Activated T-cell treated with anti-CD3 and anti-CD28 coated beads, Interleukin-2, amount 50 U/mL, for 24 hours (primary cell): ENCODE measurements around the gene ZFYVE28.

Source experiments
- DNase-seq: peaks from one replicate; pipeline ENCODE4 v3.0.0-alpha.2; 2020
- H3K27ac Mint-ChIP-seq: 2 replicates; pipeline ENCODE4 v1.8.0; 2020; ENCODE audit warnings: mild to moderate bottlenecking, mixed read lengths
- H3K27me3 Mint-ChIP-seq: 2 replicates; pipeline ENCODE4 v1.8.0; 2020; ENCODE audit warnings: mixed read lengths
- H3K36me3 Mint-ChIP-seq: 2 replicates; pipeline ENCODE4 v1.8.0; 2020; ENCODE audit warnings: low read depth, mixed read lengths
- H3K4me1 Mint-ChIP-seq: 2 replicates; pipeline ENCODE4 v1.8.0; 2020; ENCODE audit warnings: low read depth, mixed read lengths
- H3K4me3 Mint-ChIP-seq: 2 replicates; pipeline ENCODE4 v1.8.0; 2020; ENCODE audit warnings: mild to moderate bottlenecking, moderate library complexity, mixed read lengths
- H3K9me3 Mint-ChIP-seq: 2 replicates; pipeline ENCODE4 v1.8.0; 2020; ENCODE audit warnings: mixed read lengths

ZFYVE28 gene

DNA sequence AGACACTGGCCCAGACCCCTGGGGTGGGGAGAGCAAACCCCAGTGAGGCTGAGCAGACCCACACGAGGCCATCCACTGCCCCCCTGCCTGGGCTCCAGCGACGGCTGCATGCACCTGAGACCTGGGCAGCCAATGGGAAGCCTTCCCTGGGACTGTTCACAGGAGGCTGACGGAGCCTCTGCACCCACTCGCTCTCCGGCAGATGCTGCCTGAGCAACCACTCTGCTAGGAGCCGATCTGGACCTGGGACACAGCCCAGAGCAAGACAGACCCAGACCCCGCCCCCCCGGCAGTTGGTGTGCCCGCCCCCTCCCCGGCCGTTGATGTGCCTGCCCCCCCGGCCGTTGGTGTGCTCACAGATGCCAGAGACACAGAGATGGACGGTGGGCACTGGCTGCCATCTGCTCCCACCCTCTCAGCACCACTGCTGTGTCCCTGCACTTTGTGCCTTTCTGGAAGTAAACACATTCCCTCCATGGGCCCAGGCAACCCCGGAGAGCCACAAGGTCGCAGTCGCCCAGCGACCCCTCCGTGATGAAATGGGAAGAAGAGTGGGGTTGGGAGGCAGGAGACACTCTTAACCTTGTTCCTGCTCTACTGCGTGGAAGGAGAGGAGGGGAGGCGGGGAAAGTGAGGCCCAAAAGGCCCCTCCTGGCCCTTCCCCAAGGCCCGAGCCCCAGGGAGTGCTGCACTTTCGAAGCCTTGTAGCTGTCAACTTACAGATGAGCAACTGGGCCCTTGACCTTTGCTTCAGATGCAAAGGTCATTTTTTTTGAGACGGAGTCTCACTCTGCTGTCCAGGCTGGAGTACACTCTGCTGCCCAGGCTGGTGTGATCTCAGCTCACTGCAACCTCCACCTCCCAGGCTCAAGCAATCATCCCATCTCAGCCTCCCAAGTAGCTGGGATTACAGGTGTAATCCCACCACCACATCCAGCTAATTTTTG lies 62.0 kb downstream of the ZFYVE28 start:
- H3K9me3 Mint-ChIP-seq, result no peaks in the 10 kb centered on the region
- H3K27ac Mint-ChIP-seq, result no peak overlapping the region
- H3K4me3 Mint-ChIP-seq, result no peak overlapping the region
- no peaks in the 10 kb centered on the region for H3K27me3 Mint-ChIP-seq
- peaks cover 8% of the 10 kb centered on the region for H3K4me1 Mint-ChIP-seq
- DNase-seq, result no peak
- no peaks in the 10 kb centered on the region for H3K36me3 Mint-ChIP-seq

DNA sequence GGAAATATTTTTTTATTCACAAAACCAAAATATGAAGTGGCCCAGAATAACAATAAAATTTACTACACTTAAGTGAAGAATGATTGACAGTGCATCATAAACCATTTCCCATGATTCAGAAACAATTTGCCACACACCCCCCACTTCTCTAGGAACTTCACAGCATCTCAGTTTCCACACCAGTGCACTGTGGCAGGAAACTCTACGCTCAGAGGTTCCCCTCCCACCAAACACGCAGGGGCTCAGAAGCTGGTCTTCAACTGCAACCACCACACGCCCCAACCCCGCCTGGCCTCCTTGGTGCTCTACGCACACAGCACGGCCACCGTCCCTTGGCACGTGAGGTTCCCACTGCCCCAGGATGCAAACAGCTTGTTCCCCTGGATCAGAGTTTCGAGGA lies 63.7 kb downstream of the ZFYVE28 start:
- no peak overlapping the region for H3K4me3 Mint-ChIP-seq
- H3K27ac Mint-ChIP-seq, result peak overlapping the region; percentile 79
- peak; percentile 46 for DNase-seq
- H3K9me3 Mint-ChIP-seq, result no peaks in the 10 kb centered on the region
- H3K4me1 Mint-ChIP-seq, result peaks cover 8% of the 10 kb centered on the region
- H3K36me3 Mint-ChIP-seq, result no peaks in the 10 kb centered on the region
- no peaks in the 10 kb centered on the region for H3K27me3 Mint-ChIP-seq

DNA sequence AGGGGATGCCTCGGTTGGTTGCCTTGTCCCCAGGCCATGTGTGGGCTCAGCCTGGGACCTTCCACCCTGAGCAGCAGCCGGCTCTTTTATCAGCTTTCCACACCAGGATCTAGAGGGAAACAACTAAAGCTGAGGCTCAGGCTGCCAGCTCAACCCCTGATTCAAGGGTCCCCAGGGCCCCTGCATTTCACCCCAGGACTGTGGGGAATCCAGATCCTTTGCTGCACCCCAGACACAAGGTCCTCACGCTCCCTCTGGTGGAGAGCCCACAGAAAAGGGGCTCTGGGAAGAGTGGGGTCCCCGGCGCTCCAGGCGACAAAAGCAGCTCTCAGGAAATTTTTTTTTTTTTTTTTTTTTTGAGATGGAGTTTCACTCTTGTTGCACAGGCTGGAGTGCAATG lies 64.3 kb downstream of the ZFYVE28 start:
- Mint-ChIP-seq H3K9me3 (no peaks in the 10 kb centered on the region), H3K27me3 (no peaks in the 10 kb centered on the region), H3K27ac (no peak overlapping the region), H3K36me3 (no peaks in the 10 kb centered on the region), H3K4me3 (no peak overlapping the region), H3K4me1 (peaks cover 8% of the 10 kb centered on the region)
- DNase-seq, result no peak

DNA sequence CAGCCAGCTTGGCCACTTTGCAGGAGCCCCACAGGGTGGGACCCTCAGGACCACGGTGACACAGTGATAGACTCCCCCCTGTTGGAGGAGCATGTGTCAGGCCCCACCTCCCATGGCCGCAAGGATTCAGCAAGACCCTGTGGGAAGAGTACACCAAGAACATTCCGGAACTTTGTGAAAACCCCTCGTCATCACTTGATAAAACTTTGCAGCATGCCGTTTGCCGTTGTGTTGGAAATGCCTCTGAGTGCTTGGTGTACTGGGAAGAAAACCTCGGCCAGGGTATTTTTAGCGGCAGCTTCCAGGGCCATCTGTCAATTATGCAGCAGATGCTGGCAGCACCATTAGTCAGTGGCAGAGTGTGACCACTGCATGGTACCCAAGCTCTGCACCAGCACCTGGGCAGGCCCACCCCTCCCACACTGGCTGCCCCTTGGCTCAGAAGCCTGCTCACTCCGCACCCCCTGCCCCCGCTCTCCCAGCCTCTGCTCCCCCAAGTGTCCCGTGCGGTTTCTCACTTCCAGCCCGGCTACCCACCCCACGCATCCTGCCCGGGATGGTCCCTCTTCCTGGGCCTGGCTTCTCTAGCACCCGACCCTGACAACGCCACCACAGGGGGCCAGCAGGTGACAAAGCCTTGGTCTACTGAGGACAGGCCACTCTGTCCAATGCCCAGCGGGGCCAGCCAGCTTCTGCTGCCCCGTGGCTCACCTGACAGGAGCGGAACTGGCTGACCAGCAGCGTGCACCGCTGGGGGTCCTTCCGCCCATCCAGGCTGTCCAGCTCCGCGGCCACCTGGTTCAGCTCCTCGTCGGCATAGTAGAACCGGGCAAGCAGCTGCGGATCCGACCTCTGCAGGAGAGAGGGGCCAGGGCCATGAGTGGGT lies 65.0 kb downstream of the ZFYVE28 start:
- Mint-ChIP-seq H3K27me3 (no peaks in the 10 kb centered on the region), H3K36me3 (no peaks in the 10 kb centered on the region), H3K4me3 (no peak overlapping the region), H3K9me3 (no peaks in the 10 kb centered on the region), H3K27ac (no peak overlapping the region), H3K4me1 (peaks cover 8% of the 10 kb centered on the region)
- DNase-seq, result no peak

DNA sequence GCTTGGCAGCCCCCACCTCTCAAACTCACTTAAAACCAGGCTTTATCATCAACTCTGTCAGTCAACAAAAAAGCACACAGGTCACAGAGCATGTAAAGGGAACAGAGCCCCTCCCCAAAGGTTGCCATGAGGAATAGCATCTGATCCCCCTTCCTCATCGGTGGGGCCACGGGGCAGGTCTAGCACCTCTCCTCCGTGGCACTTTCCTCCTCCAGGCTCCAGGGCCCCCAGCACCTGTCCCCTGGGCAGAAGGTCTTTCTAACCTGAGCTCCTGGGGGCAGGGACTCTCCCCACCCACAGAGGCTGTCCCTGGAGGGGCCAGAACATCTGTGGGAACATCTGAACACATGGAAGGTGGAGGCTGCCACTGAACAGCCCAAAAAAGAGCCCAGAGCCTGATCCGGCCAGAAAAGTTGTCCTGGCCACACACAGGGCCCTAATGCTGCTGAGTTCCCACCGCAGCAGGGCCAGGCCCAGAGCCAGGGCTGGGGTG lies 65.7 kb downstream of the ZFYVE28 start:
- Mint-ChIP-seq H3K36me3 (no peaks in the 10 kb centered on the region), H3K9me3 (no peaks in the 10 kb centered on the region), H3K27ac (no peak overlapping the region), H3K4me1 (peaks cover 9% of the 10 kb centered on the region), H3K27me3 (no peaks in the 10 kb centered on the region), H3K4me3 (no peak overlapping the region)
- peak; percentile 13 for DNase-seq

DNA sequence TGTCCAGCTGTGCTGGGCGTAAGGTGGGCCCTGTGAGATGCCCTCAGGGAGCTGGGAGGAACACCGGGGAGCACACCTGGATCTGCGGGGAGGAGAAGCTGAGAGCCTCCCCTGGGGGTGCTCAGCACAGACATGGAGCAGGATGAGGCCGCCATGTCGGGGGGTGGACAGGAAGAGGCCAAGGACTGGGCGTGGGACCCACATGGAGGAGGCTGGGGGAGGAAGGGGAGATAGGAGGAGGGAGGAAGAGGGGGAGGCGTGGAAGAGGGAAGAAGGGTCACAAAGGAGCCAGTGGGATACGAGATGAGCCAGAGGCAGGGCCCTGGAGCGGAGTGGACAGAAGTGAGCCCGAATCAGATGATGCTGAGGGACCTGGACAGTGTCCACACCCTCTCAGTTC lies 66.3 kb downstream of the ZFYVE28 start:
- H3K4me3 Mint-ChIP-seq, result no peak overlapping the region
- H3K27ac Mint-ChIP-seq, result no peak overlapping the region
- no peaks in the 10 kb centered on the region for H3K27me3 Mint-ChIP-seq
- H3K9me3 Mint-ChIP-seq, result no peaks in the 10 kb centered on the region
- H3K4me1 Mint-ChIP-seq, result peaks cover 15% of the 10 kb centered on the region
- no peaks in the 10 kb centered on the region for H3K36me3 Mint-ChIP-seq
- DNase-seq, result peak; percentile 5

DNA sequence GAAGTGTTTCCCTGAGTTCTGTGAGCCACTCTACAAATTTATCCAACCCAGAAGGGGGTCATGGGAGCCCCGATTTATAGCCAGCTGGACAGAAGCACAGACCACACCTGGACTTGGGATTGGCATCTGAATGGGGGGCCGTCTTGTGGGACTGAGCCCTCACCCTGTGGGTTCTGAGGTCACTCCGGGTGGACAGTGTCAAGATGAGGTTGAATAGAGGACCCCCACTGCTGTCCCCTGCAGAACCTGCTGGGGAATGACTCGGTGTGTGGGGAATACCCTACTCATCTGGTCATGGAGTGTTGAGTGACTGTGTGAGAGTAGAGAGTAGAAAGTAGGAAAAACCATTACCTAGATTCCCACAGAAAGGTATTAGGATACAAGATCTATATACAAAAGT lies 67.5 kb downstream of the ZFYVE28 start:
- Mint-ChIP-seq H3K27ac (no peak overlapping the region), H3K4me1 (peaks cover 16% of the 10 kb centered on the region), H3K4me3 (no peak overlapping the region), H3K9me3 (no peaks in the 10 kb centered on the region), H3K36me3 (no peaks in the 10 kb centered on the region), H3K27me3 (no peaks in the 10 kb centered on the region)
- peak; percentile 25 for DNase-seq

DNA sequence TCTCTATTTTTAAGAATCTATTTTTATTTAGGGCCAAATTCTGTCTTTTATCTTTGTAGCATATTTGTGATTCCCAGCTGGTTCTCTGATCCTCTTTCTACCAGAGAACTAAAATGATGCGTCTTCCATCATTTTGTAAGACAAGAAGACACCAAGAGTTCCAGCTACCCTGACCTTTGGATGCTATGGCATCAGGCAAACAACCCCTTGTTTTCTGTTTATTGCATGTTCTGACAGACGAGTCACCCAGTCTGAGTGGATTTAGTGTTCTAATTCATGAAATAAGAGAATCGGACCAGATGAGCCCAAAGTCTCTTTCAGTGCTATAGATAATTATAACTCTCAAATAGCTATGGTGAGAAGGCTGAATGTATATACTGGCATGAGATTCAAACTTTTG lies 69.7 kb downstream of the ZFYVE28 start:
- no peak overlapping the region for H3K4me3 Mint-ChIP-seq
- peaks cover 10% of the 10 kb centered on the region for H3K4me1 Mint-ChIP-seq
- no peak for DNase-seq
- no peak overlapping the region for H3K27ac Mint-ChIP-seq
- peaks cover 9% of the 10 kb centered on the region for H3K36me3 Mint-ChIP-seq
- no peaks in the 10 kb centered on the region for H3K27me3 Mint-ChIP-seq
- peaks cover 2% of the 10 kb centered on the region for H3K9me3 Mint-ChIP-seq

DNA sequence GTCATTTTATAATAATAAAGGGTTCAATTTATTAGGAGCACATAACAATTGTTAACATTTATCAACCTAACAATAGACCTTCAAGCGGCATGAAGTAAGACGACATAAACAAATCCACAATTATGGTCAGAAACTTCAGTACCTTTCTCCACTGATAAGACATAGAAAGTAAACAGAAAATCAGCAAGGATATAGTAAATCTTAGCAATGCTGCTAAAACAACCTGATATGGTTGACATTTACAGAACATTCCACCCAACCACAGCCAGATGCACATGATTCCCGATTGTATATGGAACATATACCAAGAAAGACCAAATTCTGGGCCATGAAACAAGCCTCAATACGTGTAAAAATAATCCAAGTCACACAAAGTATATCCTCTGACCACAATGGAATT lies 71.3 kb downstream of the ZFYVE28 start:
- Mint-ChIP-seq H3K4me1 (peaks cover 9% of the 10 kb centered on the region), H3K27ac (no peak overlapping the region), H3K9me3 (peaks cover 2% of the 10 kb centered on the region), H3K27me3 (no peaks in the 10 kb centered on the region), H3K4me3 (no peak overlapping the region), H3K36me3 (peaks cover 9% of the 10 kb centered on the region)
- DNase-seq, result no peak

DNA sequence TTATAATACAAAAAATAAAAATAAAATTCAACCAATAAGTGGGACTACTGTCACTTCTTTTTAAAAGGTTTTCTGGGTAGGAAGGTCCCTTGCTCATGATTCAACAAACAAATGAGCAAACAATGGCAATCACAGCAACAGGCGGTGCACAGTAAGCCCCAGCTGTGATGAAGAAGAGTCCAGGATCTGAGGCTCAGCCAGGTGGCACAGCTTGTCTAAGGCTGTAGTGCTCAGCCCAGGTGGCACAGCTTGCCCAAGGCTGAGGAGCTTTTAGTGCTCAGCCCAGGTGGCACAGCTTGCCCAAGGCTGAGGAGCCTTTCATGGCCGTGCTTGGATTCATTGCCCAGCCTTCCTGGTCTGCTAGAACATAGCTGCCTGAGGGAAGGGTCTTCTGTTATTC lies 75.0 kb downstream of the ZFYVE28 start:
- Mint-ChIP-seq H3K9me3 (peaks cover 2% of the 10 kb centered on the region), H3K4me1 (peaks cover 9% of the 10 kb centered on the region), H3K27ac (no peak overlapping the region), H3K36me3 (peaks cover 14% of the 10 kb centered on the region), H3K4me3 (no peak overlapping the region), H3K27me3 (no peaks in the 10 kb centered on the region)
- peak; percentile 19 for DNase-seq

DNA sequence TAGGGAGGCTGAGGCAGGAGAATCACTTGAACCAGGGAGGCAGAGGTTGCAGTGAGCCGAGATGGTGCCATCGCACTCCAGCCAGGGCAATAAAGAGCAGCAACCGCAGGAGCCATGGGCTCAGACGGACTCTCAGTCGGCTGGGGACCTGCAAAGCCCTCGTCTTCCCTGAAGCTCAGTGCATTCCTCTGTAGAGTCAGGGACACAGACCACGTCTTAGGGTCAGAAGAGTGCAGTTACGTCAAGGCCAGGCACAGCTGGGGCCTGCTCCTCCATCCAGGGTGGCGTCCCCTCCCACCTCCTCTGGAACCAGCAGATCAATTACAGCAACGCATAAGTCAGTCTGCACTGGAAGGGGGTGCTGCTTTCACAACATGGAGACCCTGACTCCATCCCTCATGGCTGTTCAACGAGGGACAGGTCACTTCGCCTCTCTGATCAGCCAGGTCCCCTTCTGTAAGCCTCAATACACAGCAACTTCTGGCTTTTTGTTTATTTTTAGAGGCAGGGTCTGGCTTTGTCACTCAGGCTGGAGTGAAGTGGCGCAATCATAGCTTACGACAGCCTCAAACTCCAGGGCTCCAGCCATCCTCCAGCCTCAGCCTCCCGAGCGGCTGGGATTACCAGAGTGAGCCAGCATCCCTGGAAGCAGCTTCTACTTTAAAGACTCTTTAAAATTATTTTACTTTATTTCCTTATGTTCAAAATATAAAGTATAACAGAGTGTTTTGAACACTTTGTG lies 76.4 kb downstream of the ZFYVE28 start:
- Mint-ChIP-seq H3K27me3 (no peaks in the 10 kb centered on the region), H3K4me3 (no peak overlapping the region), H3K36me3 (peaks cover 14% of the 10 kb centered on the region), H3K27ac (no peak overlapping the region), H3K9me3 (peaks cover 2% of the 10 kb centered on the region), H3K4me1 (peaks cover under 1% of the 10 kb centered on the region)
- DNase-seq, result peak; percentile 15

DNA sequence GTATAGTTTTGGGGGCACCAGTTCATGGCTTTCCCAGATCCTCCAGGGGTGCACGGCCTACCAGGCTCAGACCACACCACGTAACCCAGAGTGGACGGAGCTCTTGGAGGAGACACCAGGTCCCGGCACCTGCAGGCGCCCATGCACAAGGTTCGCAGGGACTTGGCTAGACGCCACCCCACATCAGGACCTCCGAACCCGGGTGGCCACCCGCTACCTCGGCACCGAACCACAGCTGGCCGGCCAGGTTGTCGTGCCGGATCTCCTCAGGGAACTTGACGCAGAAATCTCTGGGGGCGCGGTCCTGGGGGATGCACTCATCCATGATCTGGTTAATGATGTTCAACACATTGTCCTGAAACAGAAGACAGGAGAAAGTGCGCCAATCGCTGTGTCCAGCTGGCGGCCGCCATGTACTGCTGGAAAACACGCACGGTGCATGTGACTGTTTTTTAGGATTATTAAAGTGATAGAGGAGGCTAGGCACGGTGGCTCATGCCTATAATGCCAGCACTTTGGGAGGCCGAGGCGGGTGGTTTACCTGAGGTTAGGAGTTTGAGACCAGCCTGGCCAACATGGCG lies 77.1 kb downstream of the ZFYVE28 start:
- peaks cover 14% of the 10 kb centered on the region for H3K36me3 Mint-ChIP-seq
- H3K4me1 Mint-ChIP-seq, result no peaks in the 10 kb centered on the region
- H3K27me3 Mint-ChIP-seq, result no peaks in the 10 kb centered on the region
- H3K4me3 Mint-ChIP-seq, result no peak overlapping the region
- peaks cover 2% of the 10 kb centered on the region for H3K9me3 Mint-ChIP-seq
- H3K27ac Mint-ChIP-seq, result no peak overlapping the region
- peak; percentile 20 for DNase-seq

DNA sequence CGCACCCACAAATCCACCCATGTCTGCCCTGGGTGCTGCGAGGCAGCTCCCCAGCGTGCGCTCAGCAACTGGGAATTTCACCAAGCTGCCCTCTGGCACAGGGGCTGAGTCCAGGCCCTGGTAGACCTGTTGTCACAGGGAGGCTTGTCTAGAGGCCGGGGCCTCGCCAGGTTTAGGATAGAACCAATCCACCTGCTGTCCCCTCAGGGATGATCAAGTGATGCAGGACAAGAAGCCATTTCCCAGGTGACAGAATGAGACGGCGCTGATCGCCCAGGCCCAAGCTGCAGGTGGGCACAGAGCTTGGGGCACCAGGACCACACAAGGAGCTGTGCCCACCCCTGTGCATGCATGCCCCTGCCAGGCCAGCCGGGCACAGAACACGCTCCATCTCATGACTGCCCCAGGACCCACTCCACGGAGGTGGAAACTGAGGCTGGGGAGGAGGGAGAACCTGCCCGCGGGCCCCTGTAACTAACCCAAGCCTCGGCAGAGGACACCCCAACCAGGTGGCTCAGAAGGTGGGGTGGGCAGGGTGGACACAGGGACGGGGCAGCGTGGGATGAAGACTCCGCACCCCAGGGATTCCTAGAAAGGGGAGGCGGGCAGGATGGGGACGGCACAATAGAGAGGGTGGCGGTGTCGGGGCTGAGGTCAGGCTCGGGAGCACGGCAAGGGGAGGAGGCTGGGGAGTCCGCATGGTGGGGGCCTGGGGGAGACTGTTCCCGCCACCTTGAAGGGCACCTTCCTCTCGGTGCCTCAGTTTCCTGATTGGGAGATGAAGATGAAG lies 78.0 kb downstream of the ZFYVE28 start:
- H3K4me3 Mint-ChIP-seq, result no peak overlapping the region
- H3K9me3 Mint-ChIP-seq, result no peaks in the 10 kb centered on the region
- no peaks in the 10 kb centered on the region for H3K27me3 Mint-ChIP-seq
- no peak overlapping the region for H3K27ac Mint-ChIP-seq
- H3K36me3 Mint-ChIP-seq, result peaks cover 14% of the 10 kb centered on the region
- no peaks in the 10 kb centered on the region for H3K4me1 Mint-ChIP-seq
- DNase-seq, result peak; percentile 17
